WTC11 (cell line): ENCODE measurements around the gene DERA. TPM values are rescaled to one million over a fixed set of nuclear protein-coding genes. Genes with fewer than 3 reads are reported as not detected.

ENCODE experiments used
- ATAC-seq: fragments of 200-7000 bp; cut with Tn5 transposase; 2 replicates; pipeline ENCODE4 v1.10.0; 2021; ENCODE audit warnings: mild to moderate bottlenecking, moderate library complexity
- CTCF ChIA-PET: fragments of 300-600 bp; sonication (Branson Sonifier 250); formaldehyde crosslinking; loops from one replicate; lab custom pipeline; 2021; ENCODE audit warnings: antibody characterized with exemption; lab: Charles Lee
- POLR2A ChIA-PET: fragments of 350-600 bp; sonication (Branson Sonifier 250); formaldehyde crosslinking; loops from one replicate; lab custom pipeline; 2021; ENCODE audit warnings: antibody characterized with exemption; lab: Charles Lee
- DNase-seq: peaks from one replicate; pipeline ENCODE4 v3.0.0; 2021; ENCODE audit warnings: low spot score
- H3K27ac Mint-ChIP-seq: 2 replicates; pipeline ENCODE4 v1.8.0; 2021; ENCODE audit warnings: mixed read lengths
- H3K27me3 Mint-ChIP-seq: 2 replicates; pipeline ENCODE4 v1.8.0; 2021; ENCODE audit warnings: low read depth, mild to moderate bottlenecking, moderate library complexity, mixed read lengths
- H3K36me3 Mint-ChIP-seq: 2 replicates; pipeline ENCODE4 v1.8.0; 2021; ENCODE audit warnings: mixed read lengths
- H3K4me1 Mint-ChIP-seq: 2 replicates; pipeline ENCODE4 v1.8.0; 2022; ENCODE audit warnings: mixed read lengths
- H3K4me3 Mint-ChIP-seq: 2 replicates; pipeline ENCODE4 v1.8.0; 2021; ENCODE audit warnings: mild to moderate bottlenecking, moderate library complexity, mixed read lengths
- H3K9me3 Mint-ChIP-seq: 2 replicates; pipeline ENCODE4 v1.8.0; 2021; ENCODE audit warnings: mixed read lengths
- AFF4 ChIP-seq: sonication (generic); formaldehyde crosslinking; IDR thresholded peaks from 2 replicates; pipeline ENCODE4 v1.8.1; 2023; ENCODE audit warnings: mild to moderate bottlenecking, missing genetic modification reagents, borderline replicate concordance
- ARID4B ChIP-seq: sonication (generic); formaldehyde crosslinking; IDR thresholded peaks from 2 replicates; pipeline ENCODE4 v1.8.0; 2023; ENCODE audit warnings: missing genetic modification reagents, mild to moderate bottlenecking, borderline replicate concordance
- ATF3 ChIP-seq: sonication (generic); formaldehyde crosslinking; conservative IDR thresholded peaks from 2 replicates; pipeline ENCODE4 v1.8.1; 2022; ENCODE audit warnings: mild to moderate bottlenecking, missing genetic modification reagents
- ATF6 ChIP-seq: sonication (generic); formaldehyde crosslinking; IDR thresholded peaks from 2 replicates; pipeline ENCODE4 v1.8.1; 2023; ENCODE audit warnings: mild to moderate bottlenecking, missing genetic modification reagents
- E2F5 ChIP-seq: sonication (generic); formaldehyde crosslinking; IDR thresholded peaks from 2 replicates; pipeline ENCODE4 v1.8.1; 2022; ENCODE audit warnings: mild to moderate bottlenecking, moderate library complexity, missing genetic modification reagents
- GABPB1 ChIP-seq: sonication (generic); formaldehyde crosslinking; IDR thresholded peaks from 2 replicates; pipeline ENCODE4 v1.8.1; 2023; ENCODE audit warnings: mild to moderate bottlenecking, missing genetic modification reagents
- GTF2I ChIP-seq: fragments of 250-450 bp; sonication (Bioruptor Pico); conservative IDR thresholded peaks from 2 replicates; pipeline ENCODE4 v1.4.0; 2021; ENCODE audit warnings: mild to moderate bottlenecking
- JAZF1 ChIP-seq: fragments of 250-450 bp; sonication (Bioruptor Pico); IDR thresholded peaks from 2 replicates; pipeline ENCODE4 v1.9.0; 2021; ENCODE audit warnings: moderate library complexity, mild to moderate bottlenecking, inconsistent platforms
- KAT7 ChIP-seq: sonication (generic); formaldehyde crosslinking; IDR thresholded peaks from 2 replicates; pipeline ENCODE4 v1.8.1; 2023; ENCODE audit warnings: missing genetic modification reagents, mild to moderate bottlenecking, borderline replicate concordance
- NFYB ChIP-seq: sonication (generic); formaldehyde crosslinking; conservative IDR thresholded peaks from 2 replicates; pipeline ENCODE4 v1.8.0; 2022; ENCODE audit warnings: low read depth, missing genetic modification reagents
- NR3C1 ChIP-seq: sonication (generic); formaldehyde crosslinking; conservative IDR thresholded peaks from 2 replicates; pipeline ENCODE4 v1.8.1; 2023; ENCODE audit warnings: low read depth, mild to moderate bottlenecking, missing genetic modification reagents
- RORB ChIP-seq: fragments of 250-450 bp; sonication (Bioruptor Pico); IDR thresholded peaks from 2 replicates; pipeline ENCODE4 v1.9.0; 2021; ENCODE audit warnings: mild to moderate bottlenecking
- TEAD4 ChIP-seq: sonication (generic); formaldehyde crosslinking; IDR thresholded peaks from 2 replicates; pipeline ENCODE4 v1.8.0; 2022; ENCODE audit warnings: mild to moderate bottlenecking, missing genetic modification reagents
- TP53 ChIP-seq: sonication (generic); formaldehyde crosslinking; IDR thresholded peaks from 2 replicates; pipeline ENCODE4 v1.8.1; 2023; ENCODE audit warnings: mild to moderate bottlenecking, missing genetic modification reagents
- ZNF138 ChIP-seq: sonication (generic); formaldehyde crosslinking; conservative IDR thresholded peaks from 2 replicates; pipeline ENCODE4 v1.8.1; 2022; ENCODE audit warnings: mild to moderate bottlenecking, moderate library complexity, missing genetic modification reagents
- ZNF232 ChIP-seq: sonication (generic); formaldehyde crosslinking; IDR thresholded peaks from 2 replicates; pipeline ENCODE4 v1.8.0; 2022; ENCODE audit warnings: mild to moderate bottlenecking, missing genetic modification reagents
- ZNF423 ChIP-seq: fragments of 250-450 bp; sonication (Bioruptor Pico); IDR thresholded peaks from 2 replicates; pipeline ENCODE4 v2.1.2; 2022; ENCODE audit warnings: mild to moderate bottlenecking, moderate library complexity
- ZNF425 ChIP-seq: fragments of 250-450 bp; sonication (Bioruptor Pico); conservative IDR thresholded peaks from 2 replicates; pipeline ENCODE4 v1.9.0; 2021; ENCODE audit warnings: mild to moderate bottlenecking
- total RNA-seq: library from RNA; stranded (reverse); gene quantifications from 3 replicates; pipeline ENCODE4 v1.2.3, GENCODE V29; 2021

The DERA gene
- total RNA-seq, 1 experiment from 2014 or later = 22.4 TPM

- Mint-ChIP-seq H3K36me3 (no peaks in the 10 kb centered on the region), H3K4me1 (peaks cover 34% of the 10 kb centered on the region), H3K27ac (no peak overlapping the region), H3K9me3 (no peaks in the 10 kb centered on the region)
- CTCF ChIA-PET = no interaction called here
- no peak for TF ChIP-seq NFYB (CRISPR knock-in tag)
- TF ChIP-seq ZNF232 (CRISPR knock-in tag) = no peak
- TF ChIP-seq ARID4B = no peak
- TF ChIP-seq TP53 (CRISPR knock-in tag) = no peak
- TF ChIP-seq ATF6 = no peak
- TF ChIP-seq RORB (CRISPR knock-in tag) = no peak
- TF ChIP-seq ATF3 (CRISPR knock-in tag) = no peak
- no peak for TF ChIP-seq ZNF425
- no peak for TF ChIP-seq KAT7
- TF ChIP-seq ZNF423 = no peak
- TF ChIP-seq TEAD4 (CRISPR knock-in tag) = no peak
- no peak for TF ChIP-seq JAZF1
- TF ChIP-seq, all 79 proteins: peak for 0
- no peak overlapping the region for H3K4me3 Mint-ChIP-seq
- POLR2A ChIA-PET = no interaction called here
- no peaks in the 10 kb centered on the region for H3K27me3 Mint-ChIP-seq
- ATAC-seq (no peak), DNase-seq (no peak)
Measured at GRCh38 chr12:15932327-15932726, 21.2 kb downstream of the DERA start.

- no peaks in the 10 kb centered on the region for H3K36me3 Mint-ChIP-seq
- ATAC-seq (no peak), DNase-seq (no peak)
- H3K4me3 Mint-ChIP-seq = no peak overlapping the region
- ChIA-PET POLR2A (no interaction called here), CTCF (no interaction called here)
- H3K27ac Mint-ChIP-seq = no peak overlapping the region
- no peaks in the 10 kb centered on the region for H3K9me3 Mint-ChIP-seq
- peaks cover 33% of the 10 kb centered on the region for H3K4me1 Mint-ChIP-seq
- H3K27me3 Mint-ChIP-seq = no peaks in the 10 kb centered on the region
- TF ChIP-seq NR3C1 (no peak), AFF4 (no peak), E2F5 (CRISPR knock-in tag) (no peak), ARID4B (no peak), ZNF138 (CRISPR knock-in tag) (no peak), GABPB1 (CRISPR knock-in tag) (no peak), GTF2I (CRISPR knock-in tag) (no peak), TEAD4 (CRISPR knock-in tag) (no peak)
Measured at GRCh38 chr12:15932971-15933370, 21.8 kb downstream of the DERA start.
